Neuron (in vitro differentiated cells): ENCODE measurements around the gene GUCY2F.

Source experiments
- H2AFZ ChIP-seq: one replicate; pipeline ENCODE4 v1.6.1; 2013; ENCODE audit warnings: low read depth, mild to moderate bottlenecking, inconsistent platforms, low read length, moderate library complexity
- H3K27me3 ChIP-seq: one replicate; pipeline ENCODE4 v1.6.1; 2013; ENCODE audit warnings: low read length; ENCODE audit not compliant: insufficient read depth
- H3K36me3 ChIP-seq: one replicate; pipeline ENCODE4 v1.6.1; 2013; ENCODE audit warnings: low read length; ENCODE audit not compliant: insufficient read depth
- H3K4me1 ChIP-seq: one replicate; pipeline ENCODE4 v1.6.1; 2013; ENCODE audit warnings: low read length; ENCODE audit not compliant: insufficient read depth
- H3K4me3 ChIP-seq: 2 replicates; pipeline ENCODE4 v1.5.1; 2013; ENCODE audit warnings: mild to moderate bottlenecking, low read length, moderate library complexity
- H3K9me3 ChIP-seq: one replicate; pipeline ENCODE4 v1.6.1; 2013; ENCODE audit warnings: low read length

GUCY2F gene

GRCh38 chrX:109382332-109382731 is 99.6 kb downstream of the GUCY2F start:
- H2AFZ ChIP-seq = no peak overlapping the region
- no peaks in the 10 kb centered on the region for H3K4me1 ChIP-seq
- H3K27me3 ChIP-seq = no peaks in the 10 kb centered on the region
- H3K4me3 ChIP-seq = no peak overlapping the region
- no peaks in the 10 kb centered on the region for H3K36me3 ChIP-seq
- H3K9me3 ChIP-seq = no peaks in the 10 kb centered on the region

DNA sequence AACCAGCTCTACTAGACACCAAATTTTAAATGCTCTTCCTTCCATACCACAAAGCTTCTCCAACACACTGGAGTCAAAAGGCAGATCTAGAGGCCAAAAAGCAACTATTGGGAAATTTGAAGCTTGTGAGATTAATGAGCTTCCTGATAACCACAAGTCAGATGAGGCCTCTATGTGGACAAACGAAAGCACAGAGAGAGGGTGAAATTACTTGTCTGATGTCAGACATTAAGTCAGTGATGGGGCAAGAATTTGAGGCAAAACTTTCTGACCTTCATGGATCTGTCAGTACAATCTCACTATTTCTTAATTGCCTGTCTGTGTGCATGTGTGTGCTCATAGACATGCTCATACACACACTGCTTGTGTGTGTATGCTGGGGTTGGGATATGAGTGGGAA is 103.6 kb downstream of the GUCY2F start:
- no peaks in the 10 kb centered on the region for H3K9me3 ChIP-seq
- H3K36me3 ChIP-seq = no peaks in the 10 kb centered on the region
- H3K4me3 ChIP-seq = no peak overlapping the region
- no peaks in the 10 kb centered on the region for H3K27me3 ChIP-seq
- no peaks in the 10 kb centered on the region for H3K4me1 ChIP-seq
- H2AFZ ChIP-seq = no peak overlapping the region

DNA sequence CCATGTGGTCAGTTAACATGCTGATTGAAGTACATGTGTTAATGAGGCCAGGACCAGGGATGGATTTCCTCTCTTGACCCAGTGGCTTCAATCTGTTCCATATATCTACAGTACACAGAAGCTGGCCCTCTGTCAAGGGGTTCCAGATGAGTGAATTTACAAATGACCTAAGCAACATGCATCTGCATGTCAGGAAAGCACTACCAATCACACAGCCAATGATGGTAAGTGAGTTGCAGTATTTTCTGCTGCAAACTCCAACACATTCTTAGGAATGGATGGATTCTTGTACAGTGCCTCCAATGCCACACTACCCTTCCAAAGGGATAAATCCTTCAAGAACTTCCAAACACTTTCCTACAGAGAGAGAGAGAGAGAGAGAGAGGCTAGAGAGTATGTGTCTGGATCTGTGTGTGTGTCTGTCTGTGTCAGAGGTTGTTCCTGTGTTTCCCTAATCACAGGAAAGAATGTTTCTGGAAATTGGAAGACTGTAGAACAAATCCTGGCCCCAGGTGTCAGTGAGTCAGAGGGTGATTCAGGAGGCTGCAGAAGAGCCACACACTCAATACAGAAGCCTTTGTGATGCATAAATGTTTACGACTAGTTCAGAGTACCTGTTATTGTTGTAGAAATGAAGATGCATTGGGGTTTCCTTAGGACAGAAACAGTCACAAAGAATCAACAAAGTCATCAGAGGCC is 107.5 kb downstream of the GUCY2F start:
- no peaks in the 10 kb centered on the region for H3K9me3 ChIP-seq
- H3K4me3 ChIP-seq = no peak overlapping the region
- peaks cover 3% of the 10 kb centered on the region for H3K4me1 ChIP-seq
- H3K36me3 ChIP-seq = no peaks in the 10 kb centered on the region
- H3K27me3 ChIP-seq = no peaks in the 10 kb centered on the region
- H2AFZ ChIP-seq = no peak overlapping the region

DNA sequence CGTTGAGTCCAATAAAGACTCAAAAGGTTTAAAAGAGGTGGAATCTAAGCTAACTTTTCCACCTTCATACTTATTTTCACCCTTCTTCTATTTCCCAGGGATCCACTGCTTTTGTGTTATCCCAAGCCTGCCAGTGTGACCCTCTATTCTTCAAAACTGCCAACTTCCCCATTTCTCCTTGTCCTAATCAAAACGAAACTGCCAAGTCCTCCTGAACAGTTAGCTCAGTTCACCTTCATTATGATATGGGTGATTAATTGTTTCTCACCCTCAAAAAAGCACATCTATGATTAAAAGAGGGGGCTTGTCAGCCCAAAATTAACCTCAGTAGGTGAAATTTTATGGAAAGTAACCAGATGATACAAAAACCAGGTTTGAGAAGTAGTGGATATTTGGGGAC is 108.4 kb downstream of the GUCY2F start:
- H3K9me3 ChIP-seq = no peaks in the 10 kb centered on the region

DNA sequence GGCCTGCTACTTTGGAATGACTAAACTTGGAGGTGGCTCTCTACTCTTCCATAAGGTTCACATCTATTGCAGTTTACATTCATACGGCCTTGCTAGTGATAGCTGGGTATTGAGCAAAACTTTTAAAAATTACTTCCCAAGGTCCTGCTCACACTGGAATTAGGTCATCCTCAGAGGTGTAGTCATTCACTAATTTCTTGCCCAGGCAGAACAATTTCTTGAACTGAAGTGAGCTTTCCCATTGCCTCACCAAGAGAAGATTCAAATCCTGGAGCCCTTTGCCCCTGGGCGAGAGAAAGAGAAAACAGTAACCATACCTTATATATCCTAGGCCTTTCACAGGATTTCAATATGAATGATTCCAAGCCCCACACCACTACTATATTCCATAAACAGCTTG is 109.2 kb downstream of the GUCY2F start:
- no peaks in the 10 kb centered on the region for H3K9me3 ChIP-seq
- no peak overlapping the region for H2AFZ ChIP-seq

More for the DNA sequence above, 108.4 kb downstream of the GUCY2F start:
- Histone ChIP-seq H3K4me1 (peaks cover 3% of the 10 kb centered on the region), H3K4me3 (no peak overlapping the region), H3K36me3 (no peaks in the 10 kb centered on the region), H3K27me3 (no peaks in the 10 kb centered on the region), H2AFZ (no peak overlapping the region)

DNA sequence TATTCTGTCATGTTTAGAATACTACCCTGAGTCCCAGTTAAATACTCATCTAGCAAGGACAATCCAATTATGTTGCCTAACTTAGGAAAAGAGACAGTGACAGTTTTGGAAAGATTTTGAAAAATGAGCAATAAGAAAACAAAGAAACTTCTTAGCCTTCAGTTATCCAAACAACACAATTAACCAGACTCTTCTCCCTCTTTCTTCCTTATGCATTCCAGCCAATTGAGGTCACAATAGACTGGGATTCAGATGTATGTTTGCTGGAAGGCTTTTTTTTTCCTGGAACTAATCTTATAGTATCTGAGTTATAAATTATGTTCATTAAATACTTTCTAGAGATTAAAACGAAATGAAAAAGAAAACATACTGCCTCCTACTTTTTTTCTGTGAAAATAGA is 109.6 kb downstream of the GUCY2F start:
- H3K9me3 ChIP-seq = no peaks in the 10 kb centered on the region
- H3K27me3 ChIP-seq = no peaks in the 10 kb centered on the region
- H2AFZ ChIP-seq = no peak overlapping the region
- no peaks in the 10 kb centered on the region for H3K36me3 ChIP-seq
- H3K4me3 ChIP-seq = no peak overlapping the region
- peaks cover 3% of the 10 kb centered on the region for H3K4me1 ChIP-seq

More for the DNA sequence above, 109.2 kb downstream of the GUCY2F start:
- no peak overlapping the region for H3K4me3 ChIP-seq
- H3K27me3 ChIP-seq = no peaks in the 10 kb centered on the region
- no peaks in the 10 kb centered on the region for H3K36me3 ChIP-seq
- peaks cover 3% of the 10 kb centered on the region for H3K4me1 ChIP-seq

DNA sequence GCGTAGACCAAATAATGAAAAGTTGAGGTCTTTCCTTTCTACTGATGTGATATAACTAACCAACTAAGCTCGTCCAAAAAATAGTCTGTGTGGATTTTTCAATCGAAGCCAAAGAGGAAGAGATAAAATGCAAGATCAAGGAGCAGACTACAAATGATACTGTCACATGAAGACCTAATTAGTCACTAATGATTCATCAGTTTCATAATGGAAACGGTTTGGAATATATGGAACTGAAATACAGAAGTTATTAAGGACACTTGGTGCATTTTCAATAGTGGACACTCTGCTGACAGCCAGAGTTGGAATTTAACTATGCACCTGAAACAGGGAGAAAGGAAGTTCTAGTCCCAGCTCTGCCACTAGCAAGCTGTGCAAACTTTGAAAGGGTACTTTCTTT is 119.8 kb downstream of the GUCY2F start:
- Histone ChIP-seq H3K36me3 (no peaks in the 10 kb centered on the region), H2AFZ (no peak overlapping the region), H3K4me1 (no peaks in the 10 kb centered on the region), H3K27me3 (no peaks in the 10 kb centered on the region), H3K9me3 (no peaks in the 10 kb centered on the region), H3K4me3 (no peak overlapping the region)

DNA sequence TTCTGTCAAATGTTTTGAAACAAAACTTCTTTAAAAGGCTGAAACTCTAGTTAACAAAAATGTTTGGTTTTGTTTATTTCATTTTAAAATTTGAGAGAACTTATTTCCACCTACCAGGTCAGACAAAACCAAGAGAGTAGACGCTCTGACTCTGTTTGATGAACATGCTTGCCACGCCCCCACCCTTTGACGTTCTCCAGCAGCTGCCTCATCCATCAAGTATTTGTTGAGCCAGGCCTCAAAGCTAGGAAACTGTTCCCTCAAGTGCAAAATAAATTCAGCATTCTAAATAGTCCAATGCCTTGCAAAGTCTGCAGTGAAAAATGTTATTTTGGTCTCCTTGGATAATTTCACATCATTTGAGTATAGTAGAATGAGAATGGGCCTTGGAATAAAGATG is 121.6 kb downstream of the GUCY2F start:
- H3K4me3 ChIP-seq = no peak overlapping the region
- no peaks in the 10 kb centered on the region for H3K27me3 ChIP-seq
- no peaks in the 10 kb centered on the region for H3K9me3 ChIP-seq
- no peak overlapping the region for H2AFZ ChIP-seq
- no peaks in the 10 kb centered on the region for H3K36me3 ChIP-seq
- no peaks in the 10 kb centered on the region for H3K4me1 ChIP-seq

GRCh38 chrX:109357706-109358105 is 124.2 kb downstream of the GUCY2F start:
- Histone ChIP-seq H3K36me3 (no peaks in the 10 kb centered on the region), H3K4me3 (no peak overlapping the region), H3K4me1 (no peaks in the 10 kb centered on the region), H3K27me3 (no peaks in the 10 kb centered on the region), H3K9me3 (no peaks in the 10 kb centered on the region), H2AFZ (no peak overlapping the region)

- H2AFZ ChIP-seq = no peak overlapping the region
- H3K4me1 ChIP-seq = no peaks in the 10 kb centered on the region
- H3K4me3 ChIP-seq = no peak overlapping the region
- no peaks in the 10 kb centered on the region for H3K36me3 ChIP-seq
- H3K27me3 ChIP-seq = no peaks in the 10 kb centered on the region
- H3K9me3 ChIP-seq = no peaks in the 10 kb centered on the region
These were observed 125.2 kb downstream of the GUCY2F start for GRCh38 chrX:109356684-109357083.

DNA sequence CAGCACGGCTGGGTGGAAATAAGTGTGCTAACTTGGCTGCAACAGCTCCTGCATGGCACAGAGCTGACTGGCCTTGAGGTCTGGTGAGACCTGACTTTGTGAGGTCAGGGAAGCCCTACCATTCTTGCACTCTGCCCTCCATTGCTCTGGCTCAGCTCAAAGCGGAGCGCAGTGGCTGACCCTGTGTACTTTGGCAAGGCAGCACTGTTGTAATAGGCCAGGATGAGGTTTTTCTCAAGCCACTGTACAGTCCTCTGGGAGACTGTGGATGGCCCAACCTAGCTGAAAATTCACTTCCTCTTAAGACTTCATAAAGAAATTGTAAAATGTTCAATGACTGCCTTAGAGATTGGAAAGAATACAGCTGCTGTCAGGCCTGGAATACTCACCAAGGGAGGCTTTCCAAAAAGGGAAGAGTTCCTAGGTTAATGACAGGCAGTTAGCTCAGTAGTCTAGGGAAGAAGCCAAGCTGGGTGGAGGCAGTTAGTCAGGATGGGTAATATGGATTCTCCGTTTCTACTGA is 129.8 kb downstream of the GUCY2F start:
- Histone ChIP-seq H3K9me3 (no peaks in the 10 kb centered on the region), H2AFZ (no peak overlapping the region), H3K27me3 (no peaks in the 10 kb centered on the region), H3K36me3 (no peaks in the 10 kb centered on the region), H3K4me1 (no peaks in the 10 kb centered on the region), H3K4me3 (no peak overlapping the region)

GRCh38 chrX:109351557-109351956 is 130.3 kb downstream of the GUCY2F start:
- Histone ChIP-seq H3K9me3 (no peaks in the 10 kb centered on the region), H3K27me3 (no peaks in the 10 kb centered on the region), H2AFZ (no peak overlapping the region), H3K4me3 (no peak overlapping the region), H3K4me1 (no peaks in the 10 kb centered on the region), H3K36me3 (no peaks in the 10 kb centered on the region)

DNA sequence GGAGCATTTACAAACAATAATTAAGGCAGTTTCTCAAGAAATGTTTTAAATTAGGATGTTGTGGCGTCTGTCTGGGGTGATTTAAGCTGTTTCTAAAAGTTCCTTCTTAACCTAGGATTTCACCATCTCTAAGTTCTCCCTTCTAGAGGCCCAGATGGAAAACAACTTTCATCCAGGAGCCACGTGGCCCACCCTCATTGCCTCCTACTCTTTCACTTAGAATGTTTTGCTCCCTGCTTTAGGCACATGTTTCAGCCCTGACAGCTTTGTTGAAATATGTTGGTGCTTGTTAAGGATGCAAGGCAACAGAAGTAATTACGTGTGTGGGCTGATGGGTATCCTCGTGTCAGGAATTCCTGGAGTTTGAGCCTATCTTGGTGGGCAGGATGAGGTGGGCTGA is 131.3 kb downstream of the GUCY2F start:
- Histone ChIP-seq H2AFZ (no peak overlapping the region), H3K4me1 (no peaks in the 10 kb centered on the region), H3K27me3 (no peaks in the 10 kb centered on the region), H3K4me3 (no peak overlapping the region), H3K9me3 (no peaks in the 10 kb centered on the region), H3K36me3 (no peaks in the 10 kb centered on the region)

- no peak overlapping the region for H2AFZ ChIP-seq
- H3K4me3 ChIP-seq = no peak overlapping the region
- no peaks in the 10 kb centered on the region for H3K27me3 ChIP-seq
- H3K9me3 ChIP-seq = no peaks in the 10 kb centered on the region
- H3K4me1 ChIP-seq = no peaks in the 10 kb centered on the region
- no peaks in the 10 kb centered on the region for H3K36me3 ChIP-seq
These were observed 131.8 kb downstream of the GUCY2F start for GRCh38 chrX:109350051-109350450.
